Left ventricle myocardium inferior (tissue), 1 donor: Measurements from ENCODE around the gene DKC1. TPM values are rescaled to one million over a fixed set of nuclear protein-coding genes. Genes with fewer than 3 reads are reported as not detected.
A peak's percentile ranks its signal among the peaks of the same experiment; 100 is the strongest.

ENCODE experiments used
- DNase-seq: peaks from one replicate; pipeline ENCODE4 v3.0.0-alpha.2; 2020
- H3K27ac ChIP-seq: fragments of 200-600 bp; replicated peaks from 2 replicates; pipeline ENCODE4 v1.8.0; 2021
- H3K27me3 ChIP-seq: fragments of 200-600 bp; 2 replicates; pipeline ENCODE4 v1.8.0; 2021; ENCODE audit warnings: low read depth
- H3K36me3 ChIP-seq: fragments of 200-600 bp; 2 replicates; pipeline ENCODE4 v1.8.0; 2021
- H3K4me1 ChIP-seq: fragments of 200-600 bp; 2 replicates; pipeline ENCODE4 v1.8.0; 2021
- H3K4me3 ChIP-seq: fragments of 200-600 bp; 2 replicates; pipeline ENCODE4 v1.8.0; 2021; ENCODE audit warnings: mild to moderate bottlenecking, moderate library complexity
- H3K9me3 ChIP-seq: fragments of 200-600 bp; replicated peaks from 2 replicates; pipeline ENCODE4 v1.8.0; 2021
- CTCF ChIP-seq: fragments of 200-600 bp; IDR thresholded peaks from 2 replicates; pipeline ENCODE4 v1.8.0; 2021; ENCODE audit warnings: antibody characterized with exemption, mild to moderate bottlenecking, borderline replicate concordance
- intact Hi-C: fragments of 100-400 bp; cut with micrococcal nuclease; formaldehyde crosslinking; loops from one replicate; pipeline ENCODE4 v1.11.0; 2022
- total RNA-seq: library from RNA; stranded (reverse); fragmentation: NEBNext Ultra II Directional; extraction: Animal tissue kit (Norgen Biotek cat#: 25700); gene quantifications from one replicate; pipeline ENCODE4 v1.2.1, GENCODE V29; 2021
- donor health status: DM: no; HTN: yes; CAD: no; lungs with severe emphysema.

The DKC1 gene
- total RNA-seq, 1 donor from 2014 or later, result 18.0 TPM

DNA sequence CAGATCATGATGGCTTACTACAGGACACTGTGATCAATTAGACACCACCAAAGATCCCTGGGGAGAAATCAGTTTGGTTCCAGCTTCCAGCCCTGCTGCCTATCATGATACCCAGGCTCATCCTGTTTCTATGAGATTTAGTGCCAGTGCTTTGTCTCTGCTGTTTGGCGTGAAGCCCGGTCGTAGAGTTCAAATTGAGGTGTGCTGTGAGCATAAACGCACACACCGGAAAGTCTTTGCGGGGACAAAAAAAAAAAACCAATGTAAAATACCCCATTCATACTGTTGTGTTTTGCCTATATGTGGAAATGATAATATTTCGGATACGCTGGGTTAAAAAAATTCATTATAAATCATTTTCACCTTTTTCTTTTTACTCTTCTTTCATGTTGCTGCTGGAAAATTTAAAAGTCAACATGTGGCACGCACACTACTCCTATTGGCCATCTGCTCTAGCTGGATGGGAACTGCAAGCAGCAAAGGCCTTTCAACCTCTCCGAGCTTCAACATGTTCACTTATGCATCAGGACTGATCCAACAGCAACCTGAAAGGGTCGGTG lies 607 bp upstream of the DKC1 start:
- intact Hi-C loops, result no loop called here
- Histone ChIP-seq H3K4me3 (peak overlapping the region; percentile 82), H3K27ac (peak overlapping the region; percentile 86), H3K27me3 (no peaks in the 10 kb centered on the region), H3K4me1 (peaks cover 24% of the 10 kb centered on the region), H3K36me3 (peaks cover 18% of the 10 kb centered on the region), H3K9me3 (no peaks in the 10 kb centered on the region)
- no peak for DNase-seq
- no peak for TF ChIP-seq CTCF

DNA sequence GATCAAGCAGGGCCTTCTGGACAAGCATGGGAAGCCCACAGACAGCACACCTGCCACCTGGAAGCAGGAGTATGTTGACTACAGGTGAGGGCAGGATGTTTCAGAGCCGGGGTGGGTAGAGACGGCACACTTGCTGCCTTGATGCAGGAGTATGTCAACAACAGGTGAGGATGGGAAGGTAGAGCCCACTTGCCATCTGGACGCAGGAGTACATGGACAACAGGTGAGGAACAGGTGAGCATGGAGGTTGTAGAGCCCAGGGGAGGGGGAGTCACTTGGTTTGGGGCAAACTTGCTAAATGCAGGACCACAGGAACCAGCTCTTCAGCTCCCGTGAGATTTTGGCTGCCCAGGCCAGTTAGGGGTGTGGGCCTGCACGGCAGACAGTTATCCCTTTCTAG lies 12.0 kb downstream of the DKC1 start:
- intact Hi-C loops, result no loop called here
- Histone ChIP-seq H3K4me1 (peaks cover 4% of the 10 kb centered on the region), H3K9me3 (no peaks in the 10 kb centered on the region), H3K36me3 (peaks cover 61% of the 10 kb centered on the region), H3K4me3 (no peak overlapping the region), H3K27ac (no peak overlapping the region), H3K27me3 (no peaks in the 10 kb centered on the region)
- DNase-seq, result no peak
- TF ChIP-seq CTCF, result no peak

DNA sequence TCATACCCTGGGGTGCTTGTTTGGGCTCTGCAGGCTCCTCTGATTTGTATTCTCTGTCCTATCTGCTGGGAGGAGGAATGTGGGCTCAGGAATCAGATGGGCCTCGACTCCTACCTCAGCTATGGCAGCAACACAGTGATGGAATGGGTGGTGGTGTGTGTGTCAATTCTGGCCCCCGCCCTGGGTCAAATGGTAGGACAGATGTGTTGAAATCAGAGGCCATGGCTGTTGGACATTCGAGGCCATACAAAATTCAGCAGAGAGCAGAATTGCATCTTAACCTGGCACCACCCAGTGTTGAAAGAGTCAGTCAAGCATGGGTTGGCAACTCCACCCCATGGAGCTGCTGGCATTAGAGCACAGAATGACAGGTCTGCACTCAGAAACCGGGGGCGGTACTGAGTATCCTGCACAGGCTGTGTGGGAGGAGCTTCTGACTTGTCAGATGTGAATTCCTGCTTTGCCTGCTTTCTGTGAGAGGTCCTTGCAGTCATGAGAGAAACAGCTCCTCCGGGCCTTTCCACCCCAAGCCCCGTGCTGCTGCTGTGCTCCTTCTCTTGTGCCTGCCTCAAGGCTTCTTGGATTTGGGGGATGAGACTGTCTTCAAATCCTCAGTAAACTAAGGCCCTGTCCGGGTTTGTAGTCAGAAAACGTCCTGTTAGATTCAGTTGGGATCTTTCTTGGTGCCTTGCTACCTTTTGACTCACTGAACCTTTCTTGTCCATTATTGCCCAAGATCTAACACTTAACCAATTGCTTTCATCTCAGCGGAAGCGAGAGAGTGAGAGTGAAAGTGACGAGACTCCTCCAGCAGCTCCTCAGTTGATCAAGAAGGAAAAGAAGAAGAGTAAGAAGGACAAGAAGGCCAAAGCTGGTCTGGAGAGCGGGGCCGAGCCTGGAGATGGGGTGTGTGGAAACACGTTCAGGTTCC lies 13.0 kb downstream of the DKC1 start:
- H3K4me1 ChIP-seq, result peaks cover 4% of the 10 kb centered on the region
- H3K27ac ChIP-seq, result no peak overlapping the region
- H3K4me3 ChIP-seq, result no peak overlapping the region
- peak; percentile 18 for DNase-seq
- H3K36me3 ChIP-seq, result peaks cover 53% of the 10 kb centered on the region
- no peaks in the 10 kb centered on the region for H3K9me3 ChIP-seq
- no peaks in the 10 kb centered on the region for H3K27me3 ChIP-seq
- intact Hi-C loops, result no loop called here
- no peak for TF ChIP-seq CTCF

DNA sequence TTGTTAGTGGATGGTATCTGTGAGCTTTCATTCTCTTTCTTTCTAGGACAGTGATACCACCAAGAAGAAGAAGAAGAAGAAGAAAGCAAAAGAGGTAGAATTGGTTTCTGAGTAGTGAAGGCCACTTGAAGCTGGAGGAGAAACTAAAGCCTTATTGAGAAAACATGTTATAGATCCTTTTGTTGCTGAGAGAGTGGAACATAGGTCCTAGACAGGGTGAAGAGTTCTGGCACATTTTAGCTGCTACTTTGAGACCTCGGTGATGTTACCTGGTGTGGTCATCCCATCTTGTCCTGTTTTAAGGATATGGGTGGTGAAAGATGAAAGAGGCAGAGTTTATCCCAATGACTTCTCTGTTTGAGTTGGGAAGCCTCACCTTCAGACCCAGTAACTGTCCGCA lies 14.1 kb downstream of the DKC1 start:
- DNase-seq, result no peak
- Histone ChIP-seq H3K36me3 (peaks cover 43% of the 10 kb centered on the region), H3K27me3 (no peaks in the 10 kb centered on the region), H3K9me3 (no peaks in the 10 kb centered on the region), H3K4me1 (peaks cover 4% of the 10 kb centered on the region), H3K27ac (no peak overlapping the region), H3K4me3 (no peak overlapping the region)
- no peak for TF ChIP-seq CTCF
- intact Hi-C loops, result no loop called here

DNA sequence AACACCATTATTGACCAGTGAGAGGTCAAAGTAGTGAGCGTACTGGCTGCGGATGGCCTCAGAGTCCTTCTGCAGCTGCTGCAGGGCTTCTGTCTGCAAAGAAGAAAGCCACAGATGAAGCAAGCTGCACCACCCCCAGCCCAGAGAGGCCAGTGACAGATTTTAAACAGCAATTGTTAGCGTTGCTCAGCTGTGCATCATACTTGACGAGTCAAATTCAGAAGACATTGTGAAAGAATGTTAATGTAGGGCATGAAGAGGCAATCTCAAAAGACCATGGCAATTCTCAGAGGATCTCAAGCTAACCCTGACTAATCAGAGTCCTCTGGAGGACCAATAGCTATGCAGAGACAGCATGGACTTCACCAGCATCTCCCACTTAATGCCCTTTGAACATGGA lies 16.6 kb downstream of the DKC1 start:
- H3K36me3 ChIP-seq, result peaks cover 31% of the 10 kb centered on the region
- H3K27me3 ChIP-seq, result no peaks in the 10 kb centered on the region
- no peak for DNase-seq
- no peak overlapping the region for H3K4me3 ChIP-seq
- intact Hi-C loops, result no loop called here
- H3K27ac ChIP-seq, result no peak overlapping the region
- no peak for TF ChIP-seq CTCF
- H3K4me1 ChIP-seq, result peaks cover 4% of the 10 kb centered on the region
- H3K9me3 ChIP-seq, result no peaks in the 10 kb centered on the region
